GM23338 (cell line): ENCODE results near the gene KPNA6. TPM values are rescaled to one million over a fixed set of nuclear protein-coding genes. Genes with fewer than 3 reads are reported as not detected.
A peak's percentile ranks its signal among the peaks of the same experiment; 100 is the strongest.

Experiments
- ATAC-seq: fragments of 200-7000 bp; cut with Tn5 transposase; 3 replicates; pipeline ENCODE4 v1.9.1; 2020
- DNase-seq: peaks from one replicate; pipeline ENCODE4 v3.0.0-alpha.2; 2015; ENCODE audit warnings: low spot score
- H2AFZ ChIP-seq: fragments of 200-600 bp; sonication (generic); 2 replicates; pipeline ENCODE4 v1.8.0; 2016; ENCODE audit warnings: antibody characterized with exemption, mild to moderate bottlenecking, moderate library complexity
- H3F3A ChIP-seq: fragments of 200-600 bp; sonication (generic); replicated peaks from 2 replicates; pipeline ENCODE4 v1.8.0; 2017; ENCODE audit warnings: antibody characterized with exemption, mixed run types, low read depth
- H3K27ac ChIP-seq: fragments of 200-600 bp; sonication (generic); 2 replicates; pipeline ENCODE4 v1.6.1; 2016; ENCODE audit warnings: low read depth
- H3K27me3 ChIP-seq: fragments of 200-600 bp; sonication (generic); 2 replicates; pipeline ENCODE4 v1.8.0; 2016; ENCODE audit warnings: mild to moderate bottlenecking, mixed run types, moderate library complexity; ENCODE audit not compliant: insufficient read depth
- H3K36me3 ChIP-seq: fragments of 200-600 bp; sonication (generic); 2 replicates; pipeline ENCODE4 v1.8.0; 2016; ENCODE audit warnings: mild to moderate bottlenecking; ENCODE audit not compliant: insufficient read depth
- H3K4me1 ChIP-seq: fragments of 200-600 bp; sonication (generic); 2 replicates; pipeline ENCODE4 v1.8.0; 2016; ENCODE audit warnings: mild to moderate bottlenecking, moderate library complexity; ENCODE audit not compliant: insufficient read depth
- H3K4me2 ChIP-seq: fragments of 200-600 bp; sonication (generic); 2 replicates; pipeline ENCODE4 v1.7.1; 2017; ENCODE audit warnings: mixed run types
- H3K4me3 ChIP-seq: fragments of 200-600 bp; sonication (generic); 2 replicates; pipeline ENCODE4 v1.6.1; 2016; ENCODE audit warnings: mixed run types
- H3K79me2 ChIP-seq: fragments of 200-600 bp; sonication (generic); replicated peaks from 2 replicates; pipeline ENCODE4 v1.8.0; 2017; ENCODE audit warnings: mild to moderate bottlenecking; ENCODE audit not compliant: insufficient read depth
- H3K9me2 ChIP-seq: fragments of 200-600 bp; sonication (generic); 2 replicates; pipeline ENCODE4 v1.8.0; 2017; ENCODE audit not compliant: insufficient read depth
- H4K20me1 ChIP-seq: fragments of 200-600 bp; sonication (generic); replicated peaks from 2 replicates; pipeline ENCODE4 v1.8.0; 2017; ENCODE audit warnings: mild to moderate bottlenecking; ENCODE audit not compliant: insufficient read depth
- H3K27ac Mint-ChIP-seq: 2 replicates; pipeline ENCODE4 v1.8.0; 2020; ENCODE audit warnings: inconsistent platforms, mild to moderate bottlenecking, moderate library complexity, mixed read lengths
- H3K27me3 Mint-ChIP-seq: 3 replicates; pipeline ENCODE4 v1.8.0; 2022; ENCODE audit warnings: low read depth, mild to moderate bottlenecking, moderate library complexity, mixed read lengths, inconsistent platforms; ENCODE audit not compliant: insufficient read depth, poor library complexity
- H3K36me3 Mint-ChIP-seq: 3 replicates; pipeline ENCODE4 v1.8.0; 2021; ENCODE audit warnings: low read depth, mild to moderate bottlenecking, inconsistent platforms, moderate library complexity, mixed read lengths
- H3K4me1 Mint-ChIP-seq: 3 replicates; pipeline ENCODE4 v1.8.0; 2020; ENCODE audit warnings: mild to moderate bottlenecking, inconsistent platforms, mixed read lengths
- H3K4me3 Mint-ChIP-seq: 3 replicates; pipeline ENCODE4 v1.8.0; 2021; ENCODE audit warnings: moderate library complexity, mild to moderate bottlenecking, inconsistent platforms, mixed read lengths
- H3K9me3 Mint-ChIP-seq: 3 replicates; pipeline ENCODE4 v1.8.0; 2020; ENCODE audit warnings: moderate library complexity, mild to moderate bottlenecking, inconsistent platforms, mixed read lengths
- CREB1 ChIP-seq: fragments of 250-450 bp; sonication (Bioruptor Pico); IDR thresholded peaks from 2 replicates; pipeline ENCODE4 v1.5.0; 2020; ENCODE audit warnings: low read depth, mild to moderate bottlenecking, moderate library complexity
- CTCF ChIP-seq, 2 experiments: fragments of 200-600 bp in 1 of 2; sonication (generic) in 1 of 2; conservative IDR thresholded peaks; 2 replicates each; pipeline versions ENCODE4 v1.5.1 to v1.6.1; 2016 to 2017; ENCODE audit warnings: antibody characterized with exemption in 2 of 2, low read depth in 2 of 2, mild to moderate bottlenecking in 2 of 2, moderate library complexity in 1 of 2
- EZH2 ChIP-seq: fragments of 200-600 bp; sonication (generic); IDR thresholded peaks from one replicate; pipeline ENCODE4 v1.8.0; 2017; ENCODE audit warnings: antibody characterized with exemption, mild to moderate bottlenecking, low read depth; ENCODE audit not compliant: unreplicated experiment
- EZH2phosphoT487 ChIP-seq: fragments of 200-600 bp; sonication (generic); IDR thresholded peaks from one replicate; pipeline ENCODE4 v1.8.1; 2018; ENCODE audit warnings: antibody characterized with exemption; ENCODE audit not compliant: unreplicated experiment
- JUNB ChIP-seq: IDR thresholded peaks from one replicate; pipeline ENCODE4 v1.6.1; 2016; ENCODE audit warnings: antibody characterized with exemption; ENCODE audit not compliant: unreplicated experiment
- POLR2AphosphoS5 ChIP-seq: IDR thresholded peaks from 2 replicates; pipeline ENCODE4 v1.6.1; 2016; ENCODE audit warnings: antibody characterized with exemption, low read depth
- STAT1 ChIP-seq: IDR thresholded peaks from one replicate; pipeline ENCODE4 v1.6.1; 2016; ENCODE audit warnings: antibody characterized with exemption; ENCODE audit not compliant: unreplicated experiment
- ZNF114 ChIP-seq: fragments of 250-450 bp; sonication (Bioruptor Pico); IDR thresholded peaks from 2 replicates; pipeline ENCODE4 v1.5.0; 2020; ENCODE audit warnings: mild to moderate bottlenecking, moderate library complexity
- ZNF331 ChIP-seq: fragments of 250-450 bp; sonication (Bioruptor Pico); IDR thresholded peaks from 2 replicates; pipeline ENCODE4 v1.5.0; 2020; ENCODE audit warnings: low read depth, mild to moderate bottlenecking, moderate library complexity
- polyA plus RNA-seq: library from polyadenylated mRNA; unstranded; fragments of >200 nt; fragmentation: Nextera tagmentation; extraction: Ambion mirVana; gene quantifications from 2 replicates; pipeline ENCODE4 v1.2.1, GENCODE V29; 2016
- total RNA-seq: library from RNA; depleted of rRNA; stranded (reverse); fragments of >200 nt; shearing (Covaris generic); gene quantifications from 2 replicates; pipeline ENCODE4 v1.2.3, GENCODE V29; 2014
- TF ChIP-seq, protein P1 (sequence below): fragments of 250-450 bp; sonication (Bioruptor Pico); IDR thresholded peaks from 2 replicates; pipeline ENCODE4 v1.5.0; 2020; ENCODE audit warnings: mild to moderate bottlenecking, moderate library complexity
- TF ChIP-seq, protein P2 (sequence below): IDR thresholded peaks from one replicate; pipeline ENCODE4 v1.6.1; 2018; ENCODE audit warnings: antibody characterized with exemption; ENCODE audit not compliant: unreplicated experiment

The KPNA6 gene
- total and polyA plus RNA-seq, 2 experiments from 2014 or later = 28.6 to 72.2 TPM

DNA sequence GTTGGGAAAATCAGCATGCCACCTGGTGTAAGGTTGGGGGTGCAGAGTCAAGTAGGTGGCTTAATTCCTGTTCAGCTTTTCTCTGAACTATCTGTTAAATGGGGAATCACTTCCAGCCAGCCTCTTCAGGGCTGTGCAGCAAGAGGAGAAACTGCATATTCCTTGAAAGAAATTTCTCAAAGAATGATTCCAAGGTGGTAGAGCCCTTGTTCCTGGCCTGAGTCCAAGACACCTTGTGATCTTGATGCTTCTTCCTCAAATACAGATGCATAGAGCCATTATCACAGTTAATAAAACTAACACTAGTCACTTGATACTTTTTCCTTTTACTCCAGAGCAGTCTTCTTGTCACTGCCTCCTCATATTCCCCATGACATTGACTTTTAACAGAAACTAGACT lies 76.8 kb downstream of the KPNA6 start:
- DNase-seq (no peak), ATAC-seq (no peak)
- H3F3A ChIP-seq = peaks cover 14% of the 10 kb centered on the region
- peaks cover 42% of the 10 kb centered on the region for H4K20me1 ChIP-seq
- no peak overlapping the region for H3K4me2 ChIP-seq
- H3K4me1 Mint-ChIP-seq = peaks cover 30% of the 10 kb centered on the region
- peaks cover 89% of the 10 kb centered on the region for H3K36me3 Mint-ChIP-seq
- no peaks in the 10 kb centered on the region for H3K9me3 Mint-ChIP-seq
- H3K79me2 ChIP-seq = peaks cover 67% of the 10 kb centered on the region
- H3K27ac ChIP-seq = peak overlapping the region; percentile 59; the same call in 1 of the 2 replicates
- no peak overlapping the region for H3K27ac Mint-ChIP-seq
- peaks cover 13% of the 10 kb centered on the region for H3K27me3 Mint-ChIP-seq
- peaks cover 14% of the 10 kb centered on the region for H3K4me1 ChIP-seq
- peaks cover 51% of the 10 kb centered on the region for H3K36me3 ChIP-seq
- H2AFZ ChIP-seq = no peak overlapping the region
- no peaks in the 10 kb centered on the region for H3K27me3 ChIP-seq
- H3K4me3 ChIP-seq = no peak overlapping the region
- H3K4me3 Mint-ChIP-seq = no peak overlapping the region; the same call in 2 of the 3 replicates
- H3K9me2 ChIP-seq = no peaks in the 10 kb centered on the region
- TF ChIP-seq EZH2phosphoT487 = no peak
- TF ChIP-seq ZNF331 (CRISPR knock-in tag) = no peak
- TF ChIP-seq CTCF (conservative IDR thresholded peaks at IDR 0.05; ENCODE audit: low read depth in 2 of 2) = no peak
- no peak for TF ChIP-seq JUNB
- no peak for TF ChIP-seq POLR2AphosphoS5
- TF ChIP-seq, protein P1, sequence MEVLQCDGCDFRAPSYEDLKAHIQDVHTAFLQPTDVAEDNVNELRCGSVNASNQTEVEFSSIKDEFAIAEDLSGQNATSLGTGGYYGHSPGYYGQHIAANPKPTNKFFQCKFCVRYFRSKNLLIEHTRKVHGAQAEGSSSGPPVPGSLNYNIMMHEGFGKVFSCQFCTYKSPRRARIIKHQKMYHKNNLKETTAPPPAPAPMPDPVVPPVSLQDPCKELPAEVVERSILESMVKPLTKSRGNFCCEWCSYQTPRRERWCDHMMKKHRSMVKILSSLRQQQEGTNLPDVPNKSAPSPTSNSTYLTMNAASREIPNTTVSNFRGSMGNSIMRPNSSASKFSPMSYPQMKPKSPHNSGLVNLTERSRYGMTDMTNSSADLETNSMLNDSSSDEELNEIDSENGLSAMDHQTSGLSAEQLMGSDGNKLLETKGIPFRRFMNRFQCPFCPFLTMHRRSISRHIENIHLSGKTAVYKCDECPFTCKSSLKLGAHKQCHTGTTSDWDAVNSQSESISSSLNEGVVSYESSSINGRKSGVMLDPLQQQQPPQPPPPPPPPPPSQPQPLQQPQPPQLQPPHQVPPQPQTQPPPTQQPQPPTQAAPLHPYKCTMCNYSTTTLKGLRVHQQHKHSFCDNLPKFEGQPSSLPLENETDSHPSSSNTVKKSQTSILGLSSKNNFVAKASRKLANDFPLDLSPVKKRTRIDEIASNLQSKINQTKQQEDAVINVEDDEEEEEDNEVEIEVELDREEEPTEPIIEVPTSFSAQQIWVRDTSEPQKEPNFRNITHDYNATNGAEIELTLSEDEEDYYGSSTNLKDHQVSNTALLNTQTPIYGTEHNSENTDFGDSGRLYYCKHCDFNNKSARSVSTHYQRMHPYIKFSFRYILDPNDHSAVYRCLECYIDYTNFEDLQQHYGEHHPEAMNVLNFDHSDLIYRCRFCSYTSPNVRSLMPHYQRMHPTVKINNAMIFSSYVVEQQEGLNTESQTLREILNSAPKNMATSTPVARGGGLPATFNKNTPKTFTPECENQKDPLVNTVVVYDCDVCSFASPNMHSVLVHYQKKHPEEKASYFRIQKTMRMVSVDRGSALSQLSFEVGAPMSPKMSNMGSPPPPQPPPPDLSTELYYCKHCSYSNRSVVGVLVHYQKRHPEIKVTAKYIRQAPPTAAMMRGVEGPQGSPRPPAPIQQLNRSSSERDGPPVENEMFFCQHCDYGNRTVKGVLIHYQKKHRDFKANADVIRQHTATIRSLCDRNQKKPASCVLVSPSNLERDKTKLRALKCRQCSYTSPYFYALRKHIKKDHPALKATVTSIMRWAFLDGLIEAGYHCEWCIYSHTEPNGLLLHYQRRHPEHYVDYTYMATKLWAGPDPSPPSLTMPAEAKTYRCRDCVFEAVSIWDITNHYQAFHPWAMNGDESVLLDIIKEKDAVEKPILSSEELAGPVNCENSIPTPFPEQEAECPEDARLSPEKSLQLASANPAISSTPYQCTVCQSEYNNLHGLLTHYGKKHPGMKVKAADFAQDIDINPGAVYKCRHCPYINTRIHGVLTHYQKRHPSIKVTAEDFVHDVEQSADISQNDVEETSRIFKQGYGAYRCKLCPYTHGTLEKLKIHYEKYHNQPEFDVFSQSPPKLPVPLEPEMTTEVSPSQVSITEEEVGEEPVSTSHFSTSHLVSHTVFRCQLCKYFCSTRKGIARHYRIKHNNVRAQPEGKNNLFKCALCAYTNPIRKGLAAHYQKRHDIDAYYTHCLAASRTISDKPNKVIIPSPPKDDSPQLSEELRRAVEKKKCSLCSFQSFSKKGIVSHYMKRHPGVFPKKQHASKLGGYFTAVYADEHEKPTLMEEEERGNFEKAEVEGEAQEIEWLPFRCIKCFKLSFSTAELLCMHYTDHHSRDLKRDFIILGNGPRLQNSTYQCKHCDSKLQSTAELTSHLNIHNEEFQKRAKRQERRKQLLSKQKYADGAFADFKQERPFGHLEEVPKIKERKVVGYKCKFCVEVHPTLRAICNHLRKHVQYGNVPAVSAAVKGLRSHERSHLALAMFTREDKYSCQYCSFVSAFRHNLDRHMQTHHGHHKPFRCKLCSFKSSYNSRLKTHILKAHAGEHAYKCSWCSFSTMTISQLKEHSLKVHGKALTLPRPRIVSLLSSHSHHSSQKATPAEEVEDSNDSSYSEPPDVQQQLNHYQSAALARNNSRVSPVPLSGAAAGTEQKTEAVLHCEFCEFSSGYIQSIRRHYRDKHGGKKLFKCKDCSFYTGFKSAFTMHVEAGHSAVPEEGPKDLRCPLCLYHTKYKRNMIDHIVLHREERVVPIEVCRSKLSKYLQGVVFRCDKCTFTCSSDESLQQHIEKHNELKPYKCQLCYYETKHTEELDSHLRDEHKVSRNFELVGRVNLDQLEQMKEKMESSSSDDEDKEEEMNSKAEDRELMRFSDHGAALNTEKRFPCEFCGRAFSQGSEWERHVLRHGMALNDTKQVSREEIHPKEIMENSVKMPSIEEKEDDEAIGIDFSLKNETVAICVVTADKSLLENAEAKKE (CRISPR knock-in tag) = no peak
- TF ChIP-seq, protein P2, sequence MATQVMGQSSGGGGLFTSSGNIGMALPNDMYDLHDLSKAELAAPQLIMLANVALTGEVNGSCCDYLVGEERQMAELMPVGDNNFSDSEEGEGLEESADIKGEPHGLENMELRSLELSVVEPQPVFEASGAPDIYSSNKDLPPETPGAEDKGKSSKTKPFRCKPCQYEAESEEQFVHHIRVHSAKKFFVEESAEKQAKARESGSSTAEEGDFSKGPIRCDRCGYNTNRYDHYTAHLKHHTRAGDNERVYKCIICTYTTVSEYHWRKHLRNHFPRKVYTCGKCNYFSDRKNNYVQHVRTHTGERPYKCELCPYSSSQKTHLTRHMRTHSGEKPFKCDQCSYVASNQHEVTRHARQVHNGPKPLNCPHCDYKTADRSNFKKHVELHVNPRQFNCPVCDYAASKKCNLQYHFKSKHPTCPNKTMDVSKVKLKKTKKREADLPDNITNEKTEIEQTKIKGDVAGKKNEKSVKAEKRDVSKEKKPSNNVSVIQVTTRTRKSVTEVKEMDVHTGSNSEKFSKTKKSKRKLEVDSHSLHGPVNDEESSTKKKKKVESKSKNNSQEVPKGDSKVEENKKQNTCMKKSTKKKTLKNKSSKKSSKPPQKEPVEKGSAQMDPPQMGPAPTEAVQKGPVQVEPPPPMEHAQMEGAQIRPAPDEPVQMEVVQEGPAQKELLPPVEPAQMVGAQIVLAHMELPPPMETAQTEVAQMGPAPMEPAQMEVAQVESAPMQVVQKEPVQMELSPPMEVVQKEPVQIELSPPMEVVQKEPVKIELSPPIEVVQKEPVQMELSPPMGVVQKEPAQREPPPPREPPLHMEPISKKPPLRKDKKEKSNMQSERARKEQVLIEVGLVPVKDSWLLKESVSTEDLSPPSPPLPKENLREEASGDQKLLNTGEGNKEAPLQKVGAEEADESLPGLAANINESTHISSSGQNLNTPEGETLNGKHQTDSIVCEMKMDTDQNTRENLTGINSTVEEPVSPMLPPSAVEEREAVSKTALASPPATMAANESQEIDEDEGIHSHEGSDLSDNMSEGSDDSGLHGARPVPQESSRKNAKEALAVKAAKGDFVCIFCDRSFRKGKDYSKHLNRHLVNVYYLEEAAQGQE = no peak
- no peak for TF ChIP-seq EZH2
- TF ChIP-seq ZNF114 (CRISPR knock-in tag) = no peak
- TF ChIP-seq STAT1 = no peak
- no peak for TF ChIP-seq CREB1 (CRISPR knock-in tag)
